HG03159 (cell line): ENCODE data around the gene USP3.
A peak's percentile ranks its signal among the peaks of the same experiment; 100 is the strongest.

ENCODE experiments used
- ATAC-seq: cut with Tn5 transposase; IDR thresholded peaks from one replicate; pipeline ENCODE4 v1.9.1; 2021; ENCODE audit warnings: mild to moderate bottlenecking, moderate library complexity; ENCODE audit not compliant: unreplicated experiment

USP3 gene

GRCh38 chr15:63495780-63496488 lies 8.5 kb upstream of the USP3 start:
- ATAC-seq = no peak

- ATAC-seq = no peak
Observed at GRCh38 chr15:63497642-63498467, 6.5 kb upstream of the USP3 start.

- no peak for ATAC-seq
Observed at GRCh38 chr15:63499175-63499549, 5.2 kb upstream of the USP3 start.

- ATAC-seq = no peak
Observed at GRCh38 chr15:63499611-63500010, 4.8 kb upstream of the USP3 start.

GRCh38 chr15:63500265-63501250 lies 3.8 kb upstream of the USP3 start:
- no peak for ATAC-seq

GRCh38 chr15:63501256-63502089 lies 2.9 kb upstream of the USP3 start:
- ATAC-seq = no peak

GRCh38 chr15:63502137-63502766 lies 2.1 kb upstream of the USP3 start:
- no peak for ATAC-seq

GRCh38 chr15:63502843-63503738 lies 1.3 kb upstream of the USP3 start:
- peak; percentile 49 for ATAC-seq

- ATAC-seq = peak; percentile 29
Observed at GRCh38 chr15:63503739-63504246, 600 bp upstream of the USP3 start.

GRCh38 chr15:63504979-63505841 lies 817 bp downstream of the USP3 start:
- ATAC-seq = no peak

GRCh38 chr15:63505842-63506222 lies 1.4 kb downstream of the USP3 start:
- ATAC-seq = no peak

- ATAC-seq = no peak
Observed at GRCh38 chr15:63506537-63507035, 2.2 kb downstream of the USP3 start.

- no peak for ATAC-seq
Observed at GRCh38 chr15:63507878-63508818, 3.8 kb downstream of the USP3 start.

- ATAC-seq = no peak
Observed at GRCh38 chr15:63509056-63509954, 4.9 kb downstream of the USP3 start.
